K562 (cell line): ENCODE results near the gene TMEM225B. TPM values are rescaled to one million over a fixed set of nuclear protein-coding genes. Genes with fewer than 3 reads are reported as not detected.

Experiments used
- ATAC-seq: fragments of 200-7000 bp; cut with Tn5 transposase; 3 replicates; pipeline ENCODE4 v1.9.1; 2020; ENCODE audit warnings: moderate library complexity
- BruUV-seq: library from RNA; stranded (reverse); fragments of 400-500 nt; replicated peaks from 2 replicates; lab custom pipeline; 2021; lab: Mats Ljungman, UMichigan
- CTCF ChIA-PET: fragments of 300-600 bp; formaldehyde crosslinking; extraction: SDS; loops from one replicate; lab custom pipeline; 2021; ENCODE audit warnings: low intra/inter-chr PET ratio; lab: Yijun Ruan, JAX
- POLR2A ChIA-PET: fragments of 300-600, 350-650 bp; sonication (Branson Sonifier 250); formaldehyde crosslinking; extraction: SDS; loops from one replicate; lab custom pipeline; 2021; ENCODE audit warnings: antibody characterized with exemption, inconsistent platforms; lab: Yijun Ruan, JAX
- DNase-seq, 4 experiments: peaks; one replicate each; pipeline versions ENCODE4 v3.0.0 to v3.0.0-alpha.2; 2011 to 2018; ENCODE audit warnings: low spot score in 3 of 4, mixed read lengths in 3 of 4; ENCODE audit errors: extremely low read depth in 1 of 4
- FAIRE-seq: peaks from 2 replicates; lab custom pipeline; 2011; peaks lifted over from hg19 to GRCh38; lab: Jason Lieb, UNC
- H2AFZ ChIP-seq: 2 replicates; pipeline ENCODE4 v1.6.0; 2011; ENCODE audit warnings: low read depth, low read length, control low read depth, inconsistent platforms
- H3K27ac ChIP-seq: fragments of 200-600 bp; 3 replicates; pipeline ENCODE4 v1.8.0; 2011; ENCODE audit warnings: low read depth, mild to moderate bottlenecking, control low read depth, inconsistent platforms, low read length, moderate library complexity, mixed read lengths; ENCODE audit errors: extremely low read depth
- H3K27me3 ChIP-seq, 2 experiments: fragments of 300-600 bp in 1 of 2; 2 replicates in 1 of 2; 3 replicates in 1 of 2; pipeline versions ENCODE4 v1.6.0 to v1.8.0; 2011; ENCODE audit warnings: inconsistent platforms in 2 of 2, low read length in 2 of 2, mild to moderate bottlenecking in 1 of 2, mixed read lengths in 1 of 2, moderate library complexity in 1 of 2; ENCODE audit not compliant: control insufficient read depth in 2 of 2, insufficient read depth in 2 of 2
- H3K36me3 ChIP-seq: fragments of 300-600 bp; 3 replicates; pipeline ENCODE4 v1.8.0; 2011; ENCODE audit warnings: mild to moderate bottlenecking, low read length, inconsistent platforms; ENCODE audit not compliant: control insufficient read depth, insufficient read depth
- H3K4me1 ChIP-seq, 2 experiments: fragments of 200-600 bp in 1 of 2; replicated peaks in 1 of 2; 2 replicates in 1 of 2; 3 replicates in 1 of 2; pipeline versions ENCODE4 v1.5.1 to v1.8.0; 2011; ENCODE audit warnings: inconsistent platforms in 2 of 2, low read length in 2 of 2, mild to moderate bottlenecking in 1 of 2, mixed read lengths in 1 of 2, moderate library complexity in 1 of 2; ENCODE audit not compliant: control insufficient read depth in 2 of 2, insufficient read depth in 2 of 2
- H3K4me2 ChIP-seq: 2 replicates; pipeline ENCODE4 v1.6.1; 2011; ENCODE audit warnings: low read length, control low read depth, inconsistent platforms, mixed read lengths; ENCODE audit not compliant: insufficient read depth
- H3K4me3 ChIP-seq: fragments of 200-600 bp; sonication (generic), shearing (Covaris generic); 2 replicates; pipeline ENCODE4 v1.5.1; 2016; ENCODE audit warnings: control low read depth, inconsistent platforms
- H3K79me2 ChIP-seq: fragments of 200-600 bp; 3 replicates; pipeline ENCODE4 v1.8.0; 2011; ENCODE audit warnings: low read length, inconsistent platforms; ENCODE audit not compliant: control insufficient read depth, insufficient read depth
- H3K9ac ChIP-seq, 2 experiments: 2 replicates each; pipeline versions ENCODE4 v1.6.0 to v1.6.1; 2011; ENCODE audit warnings: low read depth in 2 of 2, low read length in 2 of 2, control low read depth in 1 of 2, inconsistent platforms in 1 of 2, mild to moderate bottlenecking in 1 of 2, mixed read lengths in 1 of 2; ENCODE audit not compliant: insufficient read depth in 1 of 2
- H3K9me1 ChIP-seq: one replicate; pipeline ENCODE4 v1.6.0; 2011; ENCODE audit warnings: inconsistent platforms, mild to moderate bottlenecking, low read length, moderate library complexity; ENCODE audit not compliant: control insufficient read depth, insufficient read depth
- H3K9me3 ChIP-seq: replicated peaks from 2 replicates; pipeline ENCODE4 v1.5.1; 2011; ENCODE audit warnings: low read depth, low read length, inconsistent platforms; ENCODE audit not compliant: control insufficient read depth, insufficient read depth
- H4K20me1 ChIP-seq: replicated peaks from 2 replicates; pipeline ENCODE4 v1.6.1; 2011; ENCODE audit warnings: low read length, inconsistent platforms, mixed read lengths; ENCODE audit not compliant: control insufficient read depth, insufficient read depth
- MCM3 ChIP-seq: fragments of 450-650 bp; IDR thresholded peaks from 2 replicates; pipeline ENCODE4 v1.6.1; 2016
- NCOR1 ChIP-seq: fragments of 450-650 bp; IDR thresholded peaks from 2 replicates; pipeline ENCODE4 v1.6.1; 2016; ENCODE audit warnings: mild to moderate bottlenecking, moderate library complexity
- RFX5 ChIP-seq: IDR thresholded peaks from 2 replicates; pipeline ENCODE4 v1.6.1; 2011; ENCODE audit warnings: low read depth, mild to moderate bottlenecking, improper control_type of control experiment, low read length
- SMARCC2 ChIP-seq: fragments of 450-650 bp; IDR thresholded peaks from 2 replicates; pipeline ENCODE4 v1.6.1; 2017; ENCODE audit warnings: antibody characterized with exemption, moderate library complexity, mild to moderate bottlenecking, low read depth
- THRAP3 ChIP-seq: fragments of 450-650 bp; IDR thresholded peaks from 2 replicates; pipeline ENCODE4 v1.6.1; 2016; ENCODE audit warnings: mild to moderate bottlenecking, inconsistent platforms, borderline replicate concordance
- ZNF311 ChIP-seq: fragments of 250-450 bp; sonication (Bioruptor Pico); IDR thresholded peaks from 2 replicates; pipeline ENCODE4 v1.4.0; 2020; ENCODE audit warnings: mild to moderate bottlenecking, moderate library complexity
- WGBS: fragments of 100-300 bp; shearing (Covaris generic); methylation state at CpG from one replicate; pipeline ENCODE4 v1.1.6; 2016; ENCODE audit warnings: low coverage, mixed read lengths; ENCODE audit not compliant: insufficient coverage; ENCODE audit errors: missing lambda C conversion rate; 5-methylcytosine and 5-hydroxymethylcytosine counted together
- in situ Hi-C: fragments of 300-500 bp; cut with MboI; formaldehyde crosslinking; loops from 4 replicates; pipeline ENCODE4 v1.15.0; 2018; ENCODE audit warnings: inconsistent platforms, mixed read lengths
- intact Hi-C: fragments of 100-400 bp; cut with micrococcal nuclease; formaldehyde crosslinking; loops from 2 replicates; pipeline ENCODE4 v1.14.2; 2022
- polyA plus RNA-seq, 8 experiments: library from polyadenylated mRNA; depleted of rRNA in 4 of 8; stranded (reverse) in 5 of 8; unstranded in 3 of 8; fragments of >200 nt; fragmentation: Nextera tagmentation in 2 of 8; fragmentation: Illumina TruSeq in 1 of 8; extraction: Ambion mirVana in 2 of 8; extraction: Trizol in 1 of 8; gene quantifications; 2 replicates each; pipeline versions ENCODE4 v1.2.1 to v1.2.3, GENCODE V29; 2011 to 2014; ENCODE audit warnings: inconsistent platforms in 1 of 8, missing spikeins in 1 of 8
- total RNA-seq, 7 experiments: library from RNA; depleted of rRNA in 6 of 7; stranded (reverse); fragments of >200 nt in 6 of 7; fragmentation: Illumina TruSeq in 2 of 7; extraction: Trizol in 2 of 7; gene quantifications; 2 replicates each; pipeline versions ENCODE4 v1.2.1 to v1.2.3, GENCODE V29; 2011 to 2021; ENCODE audit warnings: low replicate concordance in 1 of 7
- TF ChIP-seq, protein P1 (sequence below): sonication (generic); formaldehyde crosslinking; IDR thresholded peaks from 2 replicates; pipeline ENCODE4 v1.8.0; 2022; ENCODE audit warnings: missing genetic modification reagents, mild to moderate bottlenecking, borderline replicate concordance

The TMEM225B gene
- total and polyA plus RNA-seq, 9 of the 15 experiments (the other 6 are each of a cell fraction or from before 2014, with no cell fraction given): 0.08 to 0.73 (median 0.56) TPM

DNA sequence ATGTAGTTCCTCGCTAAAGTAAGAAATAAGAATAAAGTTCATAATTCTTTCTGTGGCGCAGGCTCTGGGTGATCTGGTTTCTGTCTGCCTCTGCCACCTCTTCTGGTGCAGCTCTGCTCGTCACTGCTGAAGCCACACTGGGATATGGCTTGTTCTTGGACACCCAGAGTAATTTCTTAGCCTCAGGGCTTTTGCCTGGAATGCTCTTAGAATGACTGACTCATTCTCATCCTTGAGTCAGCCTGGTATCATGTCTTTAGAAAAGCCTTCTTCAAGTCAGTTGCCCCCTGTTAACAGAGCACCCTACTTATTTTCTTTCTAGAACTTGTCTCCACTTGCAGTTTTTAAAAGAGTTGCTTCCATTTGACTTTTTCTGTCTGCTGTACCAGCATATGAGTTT, 20.7 kb downstream of the TMEM225B start:
- ChIA-PET POLR2A (interaction anchor here (3.5 kb wide), 1 partner anchor 12 kb away, joined by 29 read pairs; no protein-coding TSS in a partner anchor), CTCF (no interaction called here)
- intact Hi-C loops (no loop called here), in situ Hi-C loops (no loop called here)
- 91% methylated on average over 3 of the region's 3 CpGs for WGBS
- no peaks in the 10 kb centered on the region for H3K27me3 ChIP-seq
- no peaks in the 10 kb centered on the region for H3K9me1 ChIP-seq
- peaks cover 9 to 20% of the 10 kb centered on the region in 2 experiments; a peak in 4 of 5 replicates for H3K4me1 ChIP-seq
- no peak overlapping the region for H3K9ac ChIP-seq
- FAIRE-seq (no peak), DNase-seq (no peak), ATAC-seq (no peak)
- no TSS peak for BruUV-seq
- H3K9me3 ChIP-seq: peaks cover 3% of the 10 kb centered on the region; the same call in 1 of the 2 replicates
- no peak overlapping the region for H3K4me2 ChIP-seq
- H3K79me2 ChIP-seq: peaks cover 16% of the 10 kb centered on the region
- no peak for TF ChIP-seq NCOR1
- TF ChIP-seq, protein P1, sequence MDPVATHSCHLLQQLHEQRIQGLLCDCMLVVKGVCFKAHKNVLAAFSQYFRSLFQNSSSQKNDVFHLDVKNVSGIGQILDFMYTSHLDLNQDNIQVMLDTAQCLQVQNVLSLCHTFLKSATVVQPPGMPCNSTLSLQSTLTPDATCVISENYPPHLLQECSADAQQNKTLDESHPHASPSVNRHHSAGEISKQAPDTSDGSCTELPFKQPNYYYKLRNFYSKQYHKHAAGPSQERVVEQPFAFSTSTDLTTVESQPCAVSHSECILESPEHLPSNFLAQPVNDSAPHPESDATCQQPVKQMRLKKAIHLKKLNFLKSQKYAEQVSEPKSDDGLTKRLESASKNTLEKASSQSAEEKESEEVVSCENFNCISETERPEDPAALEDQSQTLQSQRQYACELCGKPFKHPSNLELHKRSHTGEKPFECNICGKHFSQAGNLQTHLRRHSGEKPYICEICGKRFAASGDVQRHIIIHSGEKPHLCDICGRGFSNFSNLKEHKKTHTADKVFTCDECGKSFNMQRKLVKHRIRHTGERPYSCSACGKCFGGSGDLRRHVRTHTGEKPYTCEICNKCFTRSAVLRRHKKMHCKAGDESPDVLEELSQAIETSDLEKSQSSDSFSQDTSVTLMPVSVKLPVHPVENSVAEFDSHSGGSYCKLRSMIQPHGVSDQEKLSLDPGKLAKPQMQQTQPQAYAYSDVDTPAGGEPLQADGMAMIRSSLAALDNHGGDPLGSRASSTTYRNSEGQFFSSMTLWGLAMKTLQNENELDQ (CRISPR knock-in tag): no peak
- TF ChIP-seq THRAP3: no peak
- no peak for TF ChIP-seq RFX5
- no peak for TF ChIP-seq SMARCC2
- TF ChIP-seq MCM3: no peak
- TF ChIP-seq ZNF311 (CRISPR knock-in tag): no peak
- H3K27ac ChIP-seq: no peak overlapping the region
- H2AFZ ChIP-seq: no peak overlapping the region
- peaks cover 5% of the 10 kb centered on the region; the same call in 1 of the 2 replicates for H4K20me1 ChIP-seq
- peaks cover 56% of the 10 kb centered on the region for H3K36me3 ChIP-seq
- no peak overlapping the region for H3K4me3 ChIP-seq
